ENCODE results near the gene NPIPA3. TPM values are rescaled to one million over a fixed set of nuclear protein-coding genes. Genes with fewer than 3 reads are reported as not detected.
"Not testable (repeated sequence)": the region's sequence is repeated elsewhere in the genome, so short reads cannot be mapped to it uniquely, and the experiment has no call there.

Gene NPIPA3
- 4.4 to 5.7 TPM (median 4.5 TPM) in 3 replicates for total RNA-seq

DNA sequence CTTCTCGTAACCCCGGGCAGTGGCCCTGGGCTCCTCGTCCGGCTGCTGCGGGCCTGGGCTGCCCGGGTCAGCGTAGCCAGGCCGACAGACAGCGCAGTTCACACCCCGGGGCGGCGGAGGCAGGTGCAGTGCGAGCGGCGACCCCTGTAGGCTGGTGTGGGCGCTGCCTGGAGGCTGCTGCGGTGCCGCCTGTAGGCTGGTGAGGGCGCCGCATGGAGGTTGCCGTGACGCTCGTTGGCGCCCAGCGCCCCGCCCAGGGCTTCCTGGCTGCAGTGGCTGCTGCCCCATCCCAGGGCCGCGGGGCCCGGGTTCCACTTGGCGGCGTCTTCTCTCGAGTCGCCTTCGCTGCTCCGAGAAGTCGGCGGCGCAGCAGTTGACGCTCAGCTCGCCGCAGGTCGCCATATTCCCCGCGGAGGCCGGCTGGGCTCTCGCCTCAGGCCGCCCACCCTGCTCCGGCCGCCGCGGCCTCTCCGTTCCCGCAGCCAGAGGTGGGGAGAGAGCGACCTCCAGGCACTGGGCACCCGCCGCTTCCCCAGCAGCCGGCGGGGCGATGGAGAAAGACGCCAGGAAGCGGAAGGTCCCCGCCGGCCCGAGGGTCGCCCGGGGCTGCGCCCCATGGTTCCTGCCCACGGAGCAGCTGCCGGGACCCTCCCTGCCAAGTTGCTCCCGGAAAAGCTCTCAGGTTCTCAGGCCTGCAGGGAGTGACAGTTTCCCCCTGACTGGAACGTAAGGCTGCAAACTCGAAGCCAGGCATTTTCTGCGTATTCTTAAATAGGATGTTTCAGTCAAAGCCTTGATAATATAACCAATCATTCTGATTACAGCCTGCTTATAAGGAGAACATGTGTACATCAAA, at the start of gene NPIPA3:
NPIPA3 (plus strand) TSS at position 256 of the 856 bp plus-strand sequence. CDS start 5,533 bp downstream, outside the sequence.
- H3K36me3 Mint-ChIP-seq; H3K4me1 Mint-ChIP-seq; DNase-seq (ENCODE audit: low spot score in 2 of 2, unreplicated experiment in 2 of 2); H3K4me3 Mint-ChIP-seq; H3K9me3 Mint-ChIP-seq; H3K27ac Mint-ChIP-seq; H3K27me3 Mint-ChIP-seq (ENCODE audit: low read depth): not testable (repeated sequence)

DNA sequence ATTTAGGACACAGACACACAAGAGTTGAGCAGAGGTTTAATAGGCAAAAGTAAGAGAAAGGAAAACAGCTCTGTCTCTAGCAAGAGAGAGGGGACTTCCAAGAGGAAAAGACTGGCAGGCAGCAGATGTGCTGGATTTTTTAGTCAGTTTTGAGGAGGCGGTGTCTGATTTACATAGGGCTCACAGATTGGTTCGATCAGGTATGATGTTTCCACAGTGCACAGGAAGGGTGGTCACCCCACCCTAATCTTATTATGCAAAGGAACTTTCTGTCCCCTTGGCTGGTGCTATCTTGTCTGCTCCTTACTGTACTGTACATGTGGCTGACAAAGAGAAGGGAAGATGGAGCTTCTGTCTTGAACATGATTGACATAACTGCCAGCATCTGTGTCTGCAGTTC, 45.1 kb upstream of the NPIPA3 start:
- H3K9me3 Mint-ChIP-seq, result no peaks in the 10 kb centered on the region
- H3K4me1 Mint-ChIP-seq, result no peaks in the 10 kb centered on the region
- TF ChIP-seq, protein P1, sequence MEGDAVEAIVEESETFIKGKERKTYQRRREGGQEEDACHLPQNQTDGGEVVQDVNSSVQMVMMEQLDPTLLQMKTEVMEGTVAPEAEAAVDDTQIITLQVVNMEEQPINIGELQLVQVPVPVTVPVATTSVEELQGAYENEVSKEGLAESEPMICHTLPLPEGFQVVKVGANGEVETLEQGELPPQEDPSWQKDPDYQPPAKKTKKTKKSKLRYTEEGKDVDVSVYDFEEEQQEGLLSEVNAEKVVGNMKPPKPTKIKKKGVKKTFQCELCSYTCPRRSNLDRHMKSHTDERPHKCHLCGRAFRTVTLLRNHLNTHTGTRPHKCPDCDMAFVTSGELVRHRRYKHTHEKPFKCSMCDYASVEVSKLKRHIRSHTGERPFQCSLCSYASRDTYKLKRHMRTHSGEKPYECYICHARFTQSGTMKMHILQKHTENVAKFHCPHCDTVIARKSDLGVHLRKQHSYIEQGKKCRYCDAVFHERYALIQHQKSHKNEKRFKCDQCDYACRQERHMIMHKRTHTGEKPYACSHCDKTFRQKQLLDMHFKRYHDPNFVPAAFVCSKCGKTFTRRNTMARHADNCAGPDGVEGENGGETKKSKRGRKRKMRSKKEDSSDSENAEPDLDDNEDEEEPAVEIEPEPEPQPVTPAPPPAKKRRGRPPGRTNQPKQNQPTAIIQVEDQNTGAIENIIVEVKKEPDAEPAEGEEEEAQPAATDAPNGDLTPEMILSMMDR (IDR thresholded peaks at IDR 0.05; ENCODE audit: unreplicated experiment), result no peak
- H3K36me3 Mint-ChIP-seq, result peaks cover 24% of the 10 kb centered on the region
- no peak overlapping the region for H3K4me3 Mint-ChIP-seq
- H3K27me3 Mint-ChIP-seq (ENCODE audit: low read depth), result no peaks in the 10 kb centered on the region
- DNase-seq (ENCODE audit: low spot score in 2 of 2, unreplicated experiment in 2 of 2), result no peak
- H3K27ac Mint-ChIP-seq, result no peak overlapping the region

DNA sequence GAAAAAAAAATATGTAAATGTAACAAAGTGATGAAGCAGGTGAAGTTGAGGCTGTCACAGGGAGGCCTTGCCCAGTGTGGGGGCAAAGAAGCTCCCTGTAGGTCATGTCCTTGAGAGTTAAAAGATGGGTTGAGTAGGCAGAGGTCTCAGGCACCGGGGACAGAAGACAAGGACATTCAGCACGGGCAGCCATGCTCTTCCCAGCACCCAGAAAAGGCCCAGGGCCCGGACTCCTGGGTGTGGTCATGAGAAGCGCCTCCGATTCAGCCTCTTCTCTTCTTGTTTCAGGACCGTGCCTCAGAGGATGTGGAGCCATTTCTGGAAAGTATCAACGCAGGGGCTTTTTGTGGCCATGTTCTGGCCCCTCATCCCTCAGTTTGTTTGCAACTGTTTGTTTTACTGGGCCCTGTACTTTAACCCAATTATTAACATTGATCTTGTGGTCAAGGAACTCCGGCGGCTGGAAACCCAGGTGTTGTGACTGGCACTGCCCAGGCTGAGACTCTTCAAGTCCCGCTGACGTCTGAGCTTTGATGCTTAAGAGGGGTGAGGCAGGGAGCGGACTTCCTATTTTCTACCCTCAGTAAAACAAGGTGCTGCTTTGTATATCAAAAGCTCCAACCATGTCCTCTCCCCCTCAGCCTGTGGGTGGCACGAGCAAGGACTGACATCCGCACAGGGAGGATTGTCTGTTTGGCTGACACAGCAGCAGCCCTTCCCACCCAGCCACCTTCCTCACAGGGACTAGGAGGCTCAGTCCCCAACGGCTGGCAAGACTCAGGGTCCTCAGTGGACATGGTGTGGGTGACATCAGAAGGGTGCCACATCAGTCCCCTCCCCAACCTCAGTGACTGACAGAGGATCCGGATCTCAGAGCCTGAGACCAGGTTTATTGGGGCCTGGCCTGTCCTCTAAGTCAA, 35.6 kb upstream of the NPIPA3 start:
- Mint-ChIP-seq H3K27ac (no peak overlapping the region), H3K4me1 (no peaks in the 10 kb centered on the region), H3K36me3 (peaks cover 29% of the 10 kb centered on the region), H3K27me3 (ENCODE audit: low read depth) (no peaks in the 10 kb centered on the region), H3K9me3 (no peaks in the 10 kb centered on the region), H3K4me3 (no peak overlapping the region)
- DNase-seq (ENCODE audit: low spot score in 2 of 2, unreplicated experiment in 2 of 2), result no peak
- TF ChIP-seq, protein P1 (IDR thresholded peaks at IDR 0.05; ENCODE audit: unreplicated experiment), result no peak

DNA sequence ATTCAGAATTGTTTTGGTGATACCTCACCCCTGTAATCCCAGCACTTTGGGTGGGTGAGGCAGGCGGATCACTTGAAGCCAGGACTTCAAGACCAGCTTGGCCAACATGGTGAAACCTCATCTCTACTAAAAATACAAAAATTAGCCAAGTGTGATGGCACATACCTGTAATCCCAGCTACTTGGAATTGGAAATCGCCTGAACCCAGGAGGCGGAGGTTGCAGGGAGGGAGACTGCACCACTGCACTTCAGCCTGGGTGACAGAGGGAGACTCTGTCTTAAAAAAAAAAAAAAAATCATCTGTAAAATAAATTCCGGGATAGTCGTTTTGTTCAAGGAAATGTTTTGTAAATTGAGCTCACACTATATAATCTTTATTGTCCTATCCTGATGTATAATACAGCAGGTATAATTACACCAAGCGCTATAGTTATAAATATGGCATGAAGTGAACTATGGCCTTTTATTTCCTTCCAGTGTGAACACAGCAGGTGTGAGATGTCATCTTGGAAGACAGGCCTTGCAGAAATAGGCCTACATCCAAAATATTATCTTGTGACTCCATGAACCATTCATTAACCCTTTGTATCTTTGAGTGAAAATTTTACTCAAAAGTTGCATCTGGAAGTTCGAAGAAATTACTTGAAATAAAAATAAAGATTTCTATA, 34.5 kb upstream of the NPIPA3 start:
- H3K4me1 Mint-ChIP-seq, result no peaks in the 10 kb centered on the region
- H3K27ac Mint-ChIP-seq, result no peak overlapping the region
- TF ChIP-seq, protein P1 (IDR thresholded peaks at IDR 0.05; ENCODE audit: unreplicated experiment), result no peak
- DNase-seq (ENCODE audit: low spot score in 2 of 2, unreplicated experiment in 2 of 2), result no peak
- H3K4me3 Mint-ChIP-seq, result no peak overlapping the region
- no peaks in the 10 kb centered on the region for H3K27me3 Mint-ChIP-seq (ENCODE audit: low read depth)
- H3K36me3 Mint-ChIP-seq, result peaks cover 26% of the 10 kb centered on the region
- H3K9me3 Mint-ChIP-seq, result no peaks in the 10 kb centered on the region

DNA sequence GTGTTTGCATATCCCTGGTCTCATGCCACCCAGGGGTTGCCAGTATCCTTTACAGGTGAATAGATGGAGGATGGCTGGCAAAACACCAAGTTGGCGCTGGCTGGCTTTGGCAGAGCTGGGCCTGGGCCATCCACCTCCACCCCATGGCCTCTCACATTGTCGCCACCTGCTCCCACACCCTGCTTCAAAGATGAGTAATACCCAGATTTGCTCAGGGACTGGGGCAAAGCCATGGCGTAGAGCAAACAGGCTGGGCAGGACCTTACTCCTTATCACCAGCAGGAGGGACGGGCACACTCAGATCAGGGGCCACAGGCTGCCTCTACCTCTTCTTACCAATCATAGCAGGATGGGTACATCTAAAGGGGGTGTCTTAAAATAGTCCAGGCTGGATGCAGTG, 33.4 kb upstream of the NPIPA3 start:
- H3K4me1 Mint-ChIP-seq, result no peaks in the 10 kb centered on the region
- peaks cover 2% of the 10 kb centered on the region for H3K27me3 Mint-ChIP-seq (ENCODE audit: low read depth)
- H3K36me3 Mint-ChIP-seq, result peaks cover 23% of the 10 kb centered on the region
- TF ChIP-seq, protein P1 (IDR thresholded peaks at IDR 0.05; ENCODE audit: unreplicated experiment), result no peak
- no peak for DNase-seq (ENCODE audit: low spot score in 2 of 2, unreplicated experiment in 2 of 2)
- no peak overlapping the region for H3K27ac Mint-ChIP-seq
- H3K4me3 Mint-ChIP-seq, result no peak overlapping the region
- H3K9me3 Mint-ChIP-seq, result peaks cover 4% of the 10 kb centered on the region

All from mesothelial cell of epicardium (in vitro differentiated cells).